Measurements from ENCODE around the gene MEOX2. TPM values are rescaled to one million over a fixed set of nuclear protein-coding genes. Genes with fewer than 3 reads are reported as not detected.

MEOX2 gene
- total RNA-seq: 0.18 TPM

GRCh38 chr7:15686295-15686956, at the start of gene MEOX2:
TSS of gene MEOX2 (minus strand) at chr7:15686683. CDS start at chr7:15686402, 281 bp downstream.
- peak; percentile 73 for DNase-seq (ENCODE audit: low spot score)
- ATAC-seq: peak; percentile 85

GRCh38 chr7:15729746-15730145, 43.3 kb upstream of the MEOX2 start:
- ATAC-seq (peak; percentile 62), DNase-seq (ENCODE audit: low spot score) (no peak)

- DNase-seq (ENCODE audit: low spot score): no peak
- no peak for ATAC-seq
These were observed 38.6 kb upstream of the MEOX2 start for GRCh38 chr7:15725051-15725450.

- DNase-seq (ENCODE audit: low spot score): no peak
- no peak for ATAC-seq
These were observed 37.4 kb upstream of the MEOX2 start for GRCh38 chr7:15723841-15724240.

GRCh38 chr7:15720849-15721471, 34.5 kb upstream of the MEOX2 start:
- ATAC-seq: peak; percentile 81
- peak; percentile 46 for DNase-seq (ENCODE audit: low spot score)

- ATAC-seq: no peak
- no peak for DNase-seq (ENCODE audit: low spot score)
These were observed 32.8 kb upstream of the MEOX2 start for GRCh38 chr7:15719311-15719710.

GRCh38 chr7:15715435-15715834, 29.0 kb upstream of the MEOX2 start:
- no peak for DNase-seq (ENCODE audit: low spot score)
- no peak for ATAC-seq

- ATAC-seq (no peak), DNase-seq (ENCODE audit: low spot score) (no peak)
These were observed 23.5 kb upstream of the MEOX2 start for GRCh38 chr7:15709978-15710377.

GRCh38 chr7:15707570-15707969, 21.1 kb upstream of the MEOX2 start:
- ATAC-seq (no peak), DNase-seq (ENCODE audit: low spot score) (no peak)

GRCh38 chr7:15703732-15704131, 17.2 kb upstream of the MEOX2 start:
- ATAC-seq (no peak), DNase-seq (ENCODE audit: low spot score) (no peak)

GRCh38 chr7:15692501-15693020, 6.1 kb upstream of the MEOX2 start:
- no peak for DNase-seq (ENCODE audit: low spot score)
- no peak for ATAC-seq

- no peak for ATAC-seq
- DNase-seq (ENCODE audit: low spot score): no peak
These were observed 2.4 kb upstream of the MEOX2 start for GRCh38 chr7:15688911-15689310.

- no peak for ATAC-seq
- no peak for DNase-seq (ENCODE audit: low spot score)
These were observed 1.8 kb upstream of the MEOX2 start for GRCh38 chr7:15688279-15688626.

- DNase-seq (ENCODE audit: low spot score): no peak
- ATAC-seq: no peak
These were observed 1.2 kb upstream of the MEOX2 start for GRCh38 chr7:15687546-15688278.

- no peak for ATAC-seq
- no peak for DNase-seq (ENCODE audit: low spot score)
These were observed 568 bp upstream of the MEOX2 start for GRCh38 chr7:15686957-15687545.

GRCh38 chr7:15685358-15686294, 857 bp downstream of the MEOX2 start:
- peak; percentile 67 for ATAC-seq
- peak; percentile 75 for DNase-seq (ENCODE audit: low spot score)

GRCh38 chr7:15684871-15685270, 1.6 kb downstream of the MEOX2 start:
- DNase-seq (ENCODE audit: low spot score): no peak
- peak; percentile 26 for ATAC-seq

- DNase-seq (ENCODE audit: low spot score) (no peak), ATAC-seq (no peak)
These were observed 2.2 kb downstream of the MEOX2 start for GRCh38 chr7:15684111-15684800.

- ATAC-seq (no peak), DNase-seq (ENCODE audit: low spot score) (no peak)
These were observed 3.7 kb downstream of the MEOX2 start for GRCh38 chr7:15682751-15683245.

GRCh38 chr7:15682111-15682510, 4.4 kb downstream of the MEOX2 start:
- ATAC-seq: no peak
- DNase-seq (ENCODE audit: low spot score): no peak
